Measurements from ENCODE around the gene ZNF670. TPM values are rescaled to one million over a fixed set of nuclear protein-coding genes. Genes with fewer than 3 reads are reported as not detected.

ZNF670 gene
- total RNA-seq, 1 donor from 2014 or later = 3.7 TPM

- peak; percentile 7 for TF ChIP-seq CTCF (IDR thresholded peaks at IDR 0.05; ENCODE audit: insufficient read depth, low read length, severe bottlenecking)
- H3K27me3 ChIP-seq (ENCODE audit: control insufficient read depth, insufficient read depth, low read length) = no peaks in the 10 kb centered on the region
- H3K36me3 ChIP-seq (ENCODE audit: control insufficient read depth, insufficient read depth, low read length) = no peaks in the 10 kb centered on the region
- DNase-seq (ENCODE audit: low read depth) = no peak
- FAIRE-seq = no peak
- no peak overlapping the region for H3K4me3 ChIP-seq (ENCODE audit: low read depth, low read length)
Measured at GRCh38 chr1:247118946-247119446, 40.4 kb upstream of the ZNF670 start.

- H3K27me3 ChIP-seq (ENCODE audit: control insufficient read depth, insufficient read depth, low read length) = no peaks in the 10 kb centered on the region
- TF ChIP-seq CTCF (IDR thresholded peaks at IDR 0.05; ENCODE audit: insufficient read depth, low read length, severe bottlenecking) = no peak
- DNase-seq (ENCODE audit: low read depth) (no peak), FAIRE-seq (no peak)
- no peak overlapping the region for H3K4me3 ChIP-seq (ENCODE audit: low read depth, low read length)
- no peaks in the 10 kb centered on the region for H3K36me3 ChIP-seq (ENCODE audit: control insufficient read depth, insufficient read depth, low read length)
Measured at GRCh38 chr1:247115545-247115944, 36.9 kb upstream of the ZNF670 start.

GRCh38 chr1:247115141-247115510 lies 36.5 kb upstream of the ZNF670 start:
- no peaks in the 10 kb centered on the region for H3K36me3 ChIP-seq (ENCODE audit: control insufficient read depth, insufficient read depth, low read length)
- FAIRE-seq (no peak), DNase-seq (ENCODE audit: low read depth) (no peak)
- H3K27me3 ChIP-seq (ENCODE audit: control insufficient read depth, insufficient read depth, low read length) = no peaks in the 10 kb centered on the region
- no peak for TF ChIP-seq CTCF (IDR thresholded peaks at IDR 0.05; ENCODE audit: insufficient read depth, low read length, severe bottlenecking)
- H3K4me3 ChIP-seq (ENCODE audit: low read depth, low read length) = no peak overlapping the region

- Histone ChIP-seq H3K27me3 (ENCODE audit: control insufficient read depth, insufficient read depth, low read length) (no peaks in the 10 kb centered on the region), H3K4me3 (ENCODE audit: low read depth, low read length) (no peak overlapping the region), H3K36me3 (ENCODE audit: control insufficient read depth, insufficient read depth, low read length) (no peaks in the 10 kb centered on the region)
- DNase-seq (ENCODE audit: low read depth) = no peak
- FAIRE-seq = no peak
- TF ChIP-seq CTCF (IDR thresholded peaks at IDR 0.05; ENCODE audit: insufficient read depth, low read length, severe bottlenecking) = no peak
Measured at GRCh38 chr1:247114351-247115140, 35.9 kb upstream of the ZNF670 start.

- no peak for FAIRE-seq
- TF ChIP-seq CTCF (IDR thresholded peaks at IDR 0.05; ENCODE audit: insufficient read depth, low read length, severe bottlenecking) = no peak
- H3K36me3 ChIP-seq (ENCODE audit: control insufficient read depth, insufficient read depth, low read length) = no peaks in the 10 kb centered on the region
- H3K4me3 ChIP-seq (ENCODE audit: low read depth, low read length) = no peak overlapping the region
- H3K27me3 ChIP-seq (ENCODE audit: control insufficient read depth, insufficient read depth, low read length) = no peaks in the 10 kb centered on the region
- no peak for DNase-seq (ENCODE audit: low read depth)
Measured at GRCh38 chr1:247113733-247114271, 35.2 kb upstream of the ZNF670 start.

Measured in bronchial epithelial cell (primary cell).